Dedifferentiated amniotic fluid mesenchymal stem cell (primary cell): ENCODE results near the gene PARD3B.
A peak's percentile ranks its signal among the peaks of the same experiment; 100 is the strongest.

ENCODE experiments used
- DNase-seq: peaks from one replicate; pipeline ENCODE4 v3.0.0-alpha.2; 2016; ENCODE audit errors: extremely low spot score

The PARD3B gene

DNA sequence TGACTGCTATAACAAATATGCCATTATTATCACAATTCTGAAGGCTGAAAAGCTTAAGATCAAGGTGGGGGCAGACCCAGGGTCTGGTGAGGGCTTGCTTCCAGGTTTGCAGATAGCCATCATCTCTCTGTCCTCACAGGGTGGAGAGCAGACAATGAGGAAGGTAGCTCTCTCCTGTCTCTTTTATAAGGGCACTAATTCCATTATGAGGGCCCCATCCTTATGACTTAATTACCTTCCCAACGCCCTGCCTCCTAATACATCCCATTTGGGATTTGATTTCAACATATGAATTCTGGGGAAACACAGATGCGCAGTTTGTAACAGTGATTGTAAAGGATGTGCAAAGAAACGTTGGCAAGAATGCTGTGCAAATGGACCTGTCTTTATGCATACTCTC, 44.8 kb downstream of the PARD3B start:
- DNase-seq = no peak

- no peak for DNase-seq
Measured at GRCh38 chr2:204591225-204591624, 46.0 kb downstream of the PARD3B start.

DNA sequence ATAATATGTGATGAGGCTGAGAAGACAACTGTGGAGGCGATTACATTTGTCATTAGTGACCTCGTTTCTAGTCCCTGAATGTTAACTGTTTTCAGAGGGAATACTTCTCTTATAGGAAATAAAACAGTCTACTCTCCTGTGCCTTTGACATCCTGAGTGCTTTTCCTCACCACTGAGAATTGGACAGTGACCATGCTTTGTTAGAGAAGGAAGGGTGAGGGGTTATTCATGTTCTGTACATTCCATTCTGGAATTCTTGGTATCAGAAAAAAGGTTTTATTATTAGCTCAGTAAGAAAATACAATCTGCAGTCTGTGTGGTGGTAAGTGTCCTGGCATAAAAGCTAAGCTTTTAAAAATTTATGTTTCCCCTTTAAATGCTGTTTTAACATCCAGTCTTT, 58.8 kb downstream of the PARD3B start:
- DNase-seq = no peak

GRCh38 chr2:204608237-204608939, 63.1 kb downstream of the PARD3B start:
- DNase-seq = peak; percentile 60

- no peak for DNase-seq
Measured at GRCh38 chr2:204611017-204611631, 65.8 kb downstream of the PARD3B start.

DNA sequence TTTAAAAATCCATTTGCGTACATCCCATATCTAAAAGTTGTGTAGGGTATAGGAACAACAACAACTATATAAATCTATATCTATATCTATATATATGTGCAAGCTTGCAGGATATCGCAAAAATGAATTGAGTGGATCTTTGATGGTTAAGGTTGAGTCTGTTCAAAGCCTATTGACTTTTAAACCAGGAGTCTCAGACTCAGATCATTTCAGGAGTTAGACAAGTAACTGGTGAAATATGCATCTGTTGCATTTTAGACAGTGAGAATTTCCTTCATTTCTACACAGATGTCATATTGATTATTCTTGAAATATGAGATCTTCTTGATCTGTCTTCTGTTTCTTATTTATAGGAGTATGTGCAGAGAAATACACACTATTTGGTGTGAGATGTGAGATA, 66.5 kb downstream of the PARD3B start:
- DNase-seq = no peak

GRCh38 chr2:204613635-204614034, 68.4 kb downstream of the PARD3B start:
- DNase-seq = no peak

- no peak for DNase-seq
Measured at GRCh38 chr2:204615456-204615855, 70.2 kb downstream of the PARD3B start.

GRCh38 chr2:204625135-204625534, 79.9 kb downstream of the PARD3B start:
- DNase-seq = no peak

- no peak for DNase-seq
Measured at GRCh38 chr2:204628926-204629712, 83.8 kb downstream of the PARD3B start.

GRCh38 chr2:204632410-204632809, 87.1 kb downstream of the PARD3B start:
- no peak for DNase-seq

DNA sequence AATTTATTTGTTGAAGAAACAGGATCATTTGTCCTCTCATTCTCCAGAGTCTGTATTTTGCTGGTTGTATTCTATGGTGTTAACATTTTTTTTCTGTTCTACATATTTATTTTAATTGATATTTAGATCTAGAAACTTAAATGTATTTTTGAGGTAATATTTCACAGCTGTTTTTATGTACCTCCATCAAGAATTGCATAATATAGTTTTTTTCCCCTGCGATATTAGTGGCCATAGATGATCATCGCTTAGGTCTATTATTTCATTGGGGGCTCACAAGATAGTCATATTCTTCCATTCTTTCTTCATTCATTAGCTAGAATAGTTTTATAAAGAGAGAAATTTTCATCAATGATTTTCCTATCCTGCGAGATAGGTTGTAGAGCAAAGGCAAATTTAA, 89.3 kb downstream of the PARD3B start:
- DNase-seq = no peak

DNA sequence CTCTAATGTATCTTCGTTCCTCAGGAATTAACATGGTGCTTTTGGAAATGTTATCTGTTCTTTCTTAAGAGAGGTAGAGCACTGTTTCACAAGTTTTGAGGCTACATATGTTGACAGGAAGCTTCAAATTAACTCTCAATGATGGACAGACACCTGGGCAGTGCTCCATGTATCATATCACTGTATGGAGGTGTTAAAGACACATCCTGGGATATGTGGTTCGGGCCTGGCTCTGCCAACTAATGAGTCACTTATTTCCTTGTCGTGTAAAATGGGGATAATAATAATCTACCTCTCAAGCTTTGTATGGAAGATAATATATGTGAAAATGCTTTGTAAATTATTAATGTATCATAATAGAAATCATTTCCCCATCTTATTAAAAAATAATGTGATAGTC, 90.2 kb downstream of the PARD3B start:
- no peak for DNase-seq

DNA sequence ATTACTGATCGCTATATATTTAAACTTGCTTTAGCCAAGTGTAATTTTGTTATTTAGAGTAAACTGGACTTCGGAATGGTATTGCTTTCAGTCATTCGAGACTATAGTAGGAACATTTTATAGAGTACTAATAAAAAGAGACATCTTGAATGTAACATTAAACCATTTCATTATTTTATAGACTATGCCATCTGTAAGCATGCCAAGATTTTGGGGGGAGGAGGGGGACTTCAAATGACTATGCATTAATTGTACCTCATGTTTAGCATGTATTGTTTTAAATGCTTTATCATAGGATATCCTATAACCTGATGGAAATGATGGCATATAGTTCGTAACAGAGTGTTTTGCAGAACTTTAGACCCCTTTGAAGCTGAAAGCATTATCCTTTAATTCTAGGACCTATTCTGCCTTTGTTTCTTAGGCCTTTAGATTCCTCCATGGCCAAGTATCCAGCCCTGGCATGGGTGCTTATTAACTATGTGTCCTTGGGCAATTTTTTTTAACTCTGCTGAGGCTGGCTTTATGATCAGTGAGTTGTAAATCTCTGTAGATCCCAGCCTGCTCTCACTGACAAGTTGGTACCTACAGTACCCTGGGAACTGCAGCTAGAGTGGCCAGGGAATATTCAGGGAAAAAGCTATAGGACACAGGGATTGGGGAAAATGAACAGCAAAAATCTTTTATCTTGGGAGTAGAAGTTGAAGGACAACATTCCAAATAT, 93.4 kb downstream of the PARD3B start:
- DNase-seq = no peak

DNA sequence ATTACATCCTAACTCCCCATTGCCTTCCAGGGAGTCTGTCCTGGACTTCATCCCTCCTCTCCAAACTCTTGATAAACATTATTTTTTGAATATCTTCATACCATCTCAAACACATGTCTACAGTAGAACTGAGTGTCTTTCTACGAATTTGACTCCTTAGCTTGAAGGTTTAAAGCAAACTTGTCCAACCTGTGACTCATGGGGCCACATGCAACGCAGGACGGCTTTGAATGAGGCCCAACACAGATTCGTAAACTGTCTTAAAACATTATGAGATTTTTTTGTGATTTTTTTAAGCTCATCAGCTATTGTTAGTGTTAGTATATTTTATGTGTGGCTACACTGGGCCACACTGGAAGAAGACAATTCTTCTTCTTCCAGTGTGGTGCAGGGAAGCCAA, 98.1 kb downstream of the PARD3B start:
- no peak for DNase-seq

GRCh38 chr2:204645018-204645773, 99.9 kb downstream of the PARD3B start:
- DNase-seq = no peak

DNA sequence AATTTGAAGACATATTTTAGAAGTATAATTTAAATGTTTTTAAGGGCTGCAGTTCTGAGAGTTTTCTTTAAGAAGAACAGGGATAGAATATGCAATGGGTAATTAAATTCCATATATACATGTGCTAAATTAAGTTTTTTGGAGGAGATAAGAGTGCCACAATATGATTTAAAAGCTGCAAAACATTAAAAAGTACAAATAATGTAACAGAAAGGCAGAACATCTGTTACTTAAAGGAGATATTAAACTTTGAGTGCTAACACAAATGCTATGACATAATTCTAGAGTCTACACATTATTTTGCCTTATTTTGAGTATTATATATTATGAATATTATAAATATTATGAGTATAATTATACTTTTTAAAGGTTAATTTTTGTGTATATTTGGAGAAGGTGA, 102.4 kb downstream of the PARD3B start:
- DNase-seq = no peak

- no peak for DNase-seq
Measured at GRCh38 chr2:204650611-204651010, 105.3 kb downstream of the PARD3B start.

DNA sequence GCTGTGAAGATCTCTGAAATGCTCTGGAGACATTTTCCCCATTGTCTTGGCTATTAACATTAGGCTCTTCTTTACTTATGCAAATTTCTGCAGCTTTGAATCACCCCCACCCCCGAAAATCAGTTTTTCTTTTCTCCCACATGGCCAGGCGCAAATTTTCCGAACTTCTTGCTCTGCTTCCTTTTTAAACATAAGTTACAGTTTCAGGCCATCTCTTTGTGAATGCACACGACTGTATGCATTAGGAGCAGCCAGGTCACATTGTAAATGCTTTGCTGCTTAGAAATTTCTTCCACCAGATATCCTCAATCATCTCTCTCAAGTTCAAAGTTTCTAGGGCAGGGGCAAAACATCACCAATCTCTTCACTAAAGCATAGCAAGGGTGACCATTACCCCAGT, 106.8 kb downstream of the PARD3B start:
- no peak for DNase-seq

DNA sequence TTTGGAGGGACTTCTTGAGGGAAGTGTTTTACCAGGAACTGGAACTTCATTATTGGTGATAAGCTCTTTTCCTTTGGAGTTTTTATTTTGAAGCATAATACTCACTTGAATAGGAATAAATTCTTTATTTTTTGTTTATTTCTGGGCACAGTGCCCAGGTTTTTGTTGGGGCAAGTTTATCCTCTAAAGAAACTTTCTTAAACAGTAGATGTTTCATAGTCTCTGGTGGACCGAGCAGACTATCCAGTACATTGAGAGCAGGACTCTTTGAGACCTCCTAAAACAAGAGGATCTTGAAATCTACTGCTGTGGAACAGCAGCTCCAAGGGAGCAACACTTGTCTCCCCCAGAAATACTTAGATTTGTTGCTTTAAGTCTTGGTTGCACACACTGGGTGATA, 109.4 kb downstream of the PARD3B start:
- DNase-seq = no peak

DNA sequence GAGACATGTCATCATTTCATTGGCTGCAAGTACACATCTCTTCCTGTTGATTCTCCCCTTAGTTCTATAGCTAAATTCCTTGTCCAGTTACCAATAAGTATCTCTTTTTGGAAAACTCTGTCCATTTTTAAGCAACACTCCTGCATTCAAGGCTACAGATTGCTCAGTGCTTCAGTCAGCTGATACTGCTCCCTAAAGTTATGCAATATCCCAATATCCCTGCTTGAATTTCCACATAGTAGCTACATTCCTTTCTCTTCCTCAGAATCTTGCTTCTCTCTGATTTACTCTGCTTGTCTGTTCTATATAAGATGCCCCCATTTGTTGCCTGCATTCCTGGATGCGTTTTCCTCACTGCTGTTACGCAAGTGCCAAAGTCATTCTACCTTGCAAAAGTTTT, 109.8 kb downstream of the PARD3B start:
- peak; percentile 51 for DNase-seq

- DNase-seq = no peak
Measured at GRCh38 chr2:204655626-204656025, 110.4 kb downstream of the PARD3B start.
